GM21619 (cell line): ENCODE data around the gene JPH2.
"Not testable (repeated sequence)": the region's sequence is repeated elsewhere in the genome, so short reads cannot be mapped to it uniquely, and the experiment has no call there.

ENCODE experiments used
- ATAC-seq: cut with Tn5 transposase; IDR thresholded peaks from one replicate; pipeline ENCODE4 v1.9.1; 2021; ENCODE audit not compliant: unreplicated experiment

The JPH2 gene

GRCh38 chr20:44159711-44160110 lies 27.3 kb downstream of the JPH2 start:
- no peak for ATAC-seq

DNA sequence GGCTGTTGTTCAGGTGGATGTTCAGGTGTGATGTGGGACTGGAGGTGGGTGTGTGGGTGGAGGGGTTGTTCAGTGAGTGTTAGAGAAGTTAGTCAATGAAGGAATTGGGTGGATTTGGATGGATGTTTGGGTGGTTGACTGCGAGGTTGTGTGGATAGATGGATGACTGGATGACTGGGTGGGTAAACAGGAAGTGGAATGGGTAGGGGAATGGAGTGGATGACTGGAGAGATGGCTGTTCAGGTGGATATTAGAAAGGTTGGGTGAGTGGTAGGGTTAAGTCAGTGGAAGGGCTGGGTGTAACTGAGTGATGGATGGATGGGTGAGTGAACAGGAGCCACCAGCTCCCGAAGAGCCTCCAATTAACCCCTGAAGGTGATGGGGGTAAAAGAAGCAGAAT lies 27.9 kb downstream of the JPH2 start:
- ATAC-seq = no peak

- ATAC-seq = no peak
Observed at GRCh38 chr20:44157061-44157460, 29.9 kb downstream of the JPH2 start.

DNA sequence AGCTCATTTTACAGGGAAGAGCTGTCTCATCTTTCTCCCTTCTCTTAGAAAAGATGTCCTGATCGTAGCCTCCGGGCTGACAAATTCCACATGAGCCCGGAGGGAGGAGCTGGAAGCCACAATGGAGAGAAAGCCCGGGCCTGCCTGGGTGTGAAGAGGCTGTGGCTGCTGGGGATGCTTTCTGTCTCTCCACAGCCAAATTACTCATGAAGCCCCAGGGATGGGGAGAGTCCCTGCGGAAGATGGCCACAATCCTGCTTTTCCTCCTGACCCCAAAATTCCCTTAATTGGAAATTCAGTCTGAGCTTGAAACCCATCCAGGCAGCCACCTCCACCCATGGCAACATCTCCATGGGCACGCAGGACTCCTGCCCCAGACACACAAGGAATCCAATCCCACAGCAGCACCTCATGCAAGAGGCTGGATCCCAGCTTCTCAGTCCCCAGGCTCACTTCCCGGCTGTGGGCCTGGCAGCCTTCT lies 32.4 kb downstream of the JPH2 start:
- no peak for ATAC-seq

- ATAC-seq = no peak
Observed at GRCh38 chr20:44153636-44154043, 33.3 kb downstream of the JPH2 start.

GRCh38 chr20:44151621-44152416 lies 35.2 kb downstream of the JPH2 start:
- no peak for ATAC-seq

DNA sequence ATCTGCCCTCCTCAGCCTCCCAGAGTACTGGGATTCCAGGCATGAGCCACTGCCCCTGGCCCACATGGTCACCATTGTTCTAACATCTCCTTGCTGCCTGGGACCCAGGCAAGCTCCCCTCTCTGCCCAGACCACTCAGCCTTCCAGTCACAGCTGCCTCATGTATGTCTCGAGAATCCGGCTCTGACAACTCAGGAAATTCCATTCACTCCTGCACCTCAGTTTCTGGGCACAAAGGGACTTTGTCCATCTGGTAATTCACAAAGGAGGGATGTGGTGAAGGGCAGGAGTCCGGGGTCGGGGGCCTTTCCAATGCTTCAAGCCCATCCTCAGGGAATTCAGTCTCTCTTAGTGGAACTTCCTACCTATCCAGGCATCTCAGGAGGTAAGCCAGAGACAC lies 40.7 kb downstream of the JPH2 start:
- no peak for ATAC-seq

DNA sequence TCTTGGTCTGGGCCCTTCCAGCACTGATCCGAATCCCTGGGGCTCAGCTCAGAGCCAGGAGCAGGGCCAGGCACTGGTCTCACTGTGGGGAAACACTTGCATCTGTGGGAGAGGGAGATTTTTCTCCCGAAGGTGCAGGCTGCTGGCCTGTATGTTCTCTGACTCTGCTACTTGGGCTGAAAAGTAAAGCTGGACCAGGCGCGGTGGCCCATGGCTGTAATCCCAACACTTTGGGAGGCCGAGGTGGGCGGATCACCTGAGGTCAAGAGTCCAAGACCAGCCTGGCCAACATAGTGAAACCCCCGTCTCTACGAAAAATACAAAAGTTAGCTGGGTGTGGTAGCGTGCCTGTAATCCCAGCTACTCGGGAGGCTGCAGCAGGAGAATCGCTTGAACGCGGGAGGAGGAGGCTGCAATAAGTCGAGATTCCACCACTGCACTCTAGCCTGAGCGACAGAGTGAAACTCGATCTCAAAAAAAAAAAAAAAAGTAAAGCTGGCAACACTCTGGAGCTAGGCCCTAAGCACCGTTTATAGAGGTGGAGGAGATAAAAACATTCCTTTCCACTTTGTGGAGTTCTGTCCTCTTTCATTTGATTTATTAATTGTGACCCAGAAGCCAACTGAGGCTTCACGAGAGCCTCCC lies 41.7 kb downstream of the JPH2 start:
- ATAC-seq = no peak

- no peak for ATAC-seq
Observed at GRCh38 chr20:44143936-44144335, 43.1 kb downstream of the JPH2 start.

GRCh38 chr20:44142413-44142812 lies 44.6 kb downstream of the JPH2 start:
- no peak for ATAC-seq

GRCh38 chr20:44141873-44142272 lies 45.1 kb downstream of the JPH2 start:
- no peak for ATAC-seq

GRCh38 chr20:44138867-44139266 lies 48.1 kb downstream of the JPH2 start:
- no peak for ATAC-seq

DNA sequence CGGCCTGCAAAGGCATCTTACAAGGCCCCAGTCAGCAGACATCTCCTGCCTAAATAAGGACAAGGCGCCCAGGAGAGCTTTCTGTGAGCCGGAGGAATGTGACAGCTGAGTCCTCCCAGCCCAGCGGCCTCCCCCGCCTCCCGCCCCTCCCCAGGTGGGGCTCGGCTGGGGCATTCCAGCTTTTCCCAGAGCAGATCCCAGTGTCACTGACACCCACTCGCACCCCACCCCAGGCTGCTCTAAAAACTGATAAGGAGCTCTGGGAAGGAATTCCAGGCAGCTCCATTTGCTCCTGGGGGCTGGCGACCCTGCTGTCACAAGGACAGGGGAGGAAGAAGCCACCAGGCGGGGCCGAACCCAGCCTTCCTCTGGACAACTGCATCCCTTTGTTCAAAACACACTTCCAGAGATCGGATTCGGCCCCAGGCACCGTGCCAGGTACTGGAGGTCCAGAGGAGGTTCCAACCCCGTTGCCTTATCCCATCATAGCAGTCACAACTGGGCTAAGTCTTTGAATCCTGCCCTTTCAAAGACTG lies 49.7 kb downstream of the JPH2 start:
- ATAC-seq = no peak

DNA sequence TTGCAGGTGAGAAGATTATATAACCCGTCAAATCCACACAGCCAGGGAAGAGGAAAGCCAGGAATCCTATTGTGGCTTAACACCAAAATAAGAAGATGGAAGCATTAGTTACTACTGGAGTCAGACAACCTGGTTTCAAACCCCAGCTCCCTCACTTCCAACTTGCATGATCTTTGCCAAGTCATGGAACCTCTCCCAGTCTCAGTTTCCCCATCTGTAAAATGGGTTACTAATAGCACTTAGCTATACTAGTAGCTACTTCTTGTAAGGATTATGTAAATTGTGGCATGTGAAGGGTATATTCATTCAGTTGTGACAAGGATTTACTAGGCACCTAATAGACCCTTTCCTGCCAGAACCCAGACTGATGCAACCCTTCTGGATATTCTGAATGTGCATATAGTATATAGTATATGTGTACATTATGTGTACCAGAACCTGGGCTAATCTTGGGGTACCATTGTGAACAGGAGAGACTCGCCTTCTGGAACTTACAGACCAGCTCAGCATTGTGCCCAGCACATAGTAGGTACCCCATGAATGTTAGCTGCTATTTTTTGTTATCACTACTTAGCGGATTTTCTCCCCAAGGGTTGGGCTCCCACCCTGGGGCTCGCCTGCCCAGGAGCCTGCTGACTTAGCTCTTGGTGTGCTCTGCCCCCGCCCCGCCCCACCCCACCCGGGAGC lies 50.3 kb downstream of the JPH2 start:
- no peak for ATAC-seq

DNA sequence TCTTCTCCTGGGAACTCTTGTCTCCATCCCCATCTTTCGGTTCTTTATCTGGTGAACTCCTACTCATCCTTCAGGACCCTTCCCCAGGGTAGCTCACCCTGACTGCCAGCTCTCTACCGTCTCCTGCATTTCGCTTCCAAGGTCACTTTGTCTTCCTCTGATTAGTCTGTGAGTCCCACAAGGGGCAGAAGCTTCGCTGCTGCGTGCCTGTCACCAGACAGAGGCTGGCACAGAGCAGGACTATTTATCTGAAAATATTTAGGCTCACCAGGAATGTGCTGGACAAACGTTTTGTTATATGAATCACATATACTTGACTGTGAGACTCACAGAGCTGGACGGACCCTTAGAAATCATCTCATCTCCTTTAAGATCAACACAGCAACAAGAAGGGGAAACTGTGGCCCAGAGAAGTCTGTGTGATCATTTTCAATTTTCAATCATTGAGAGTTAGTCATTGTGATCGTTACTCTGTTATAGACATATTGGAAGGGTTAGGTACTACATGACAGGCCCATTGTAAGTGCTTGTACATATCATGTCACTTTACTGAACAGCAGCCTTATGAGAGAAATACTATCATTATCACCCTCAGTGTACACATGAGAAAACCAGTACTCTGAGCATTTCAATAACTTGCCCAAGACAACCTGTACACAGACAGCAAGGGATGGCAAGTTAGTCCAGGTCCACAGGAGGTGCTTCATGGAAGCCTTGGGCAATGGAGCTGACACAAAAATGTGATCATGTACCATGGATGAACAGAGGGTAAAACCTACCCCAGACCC lies 51.4 kb downstream of the JPH2 start:
- no peak for ATAC-seq

GRCh38 chr20:44135012-44135412 lies 52.0 kb downstream of the JPH2 start:
- no peak for ATAC-seq

- no peak for ATAC-seq
Observed at GRCh38 chr20:44133424-44133823, 53.6 kb downstream of the JPH2 start.

DNA sequence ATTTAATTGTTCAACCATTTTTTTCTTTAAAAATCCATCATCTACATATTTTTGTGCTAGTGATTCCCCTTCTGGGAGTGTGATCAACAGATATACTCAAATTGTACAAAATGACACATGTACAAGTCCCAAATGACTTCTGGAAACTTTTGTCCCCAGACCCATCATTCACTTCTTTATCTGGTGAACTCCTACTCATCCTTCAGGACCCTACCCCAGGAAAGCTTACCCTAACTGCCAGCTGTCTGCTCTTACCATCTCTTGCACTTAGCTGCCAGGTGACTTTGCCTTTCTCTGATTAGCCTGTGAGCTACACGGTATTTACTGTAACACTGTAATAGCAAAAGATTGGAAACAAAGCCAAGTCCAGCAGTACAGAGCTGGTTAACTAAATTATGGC lies 55.3 kb downstream of the JPH2 start:
- no peak for ATAC-seq

- ATAC-seq = no peak
Observed at GRCh38 chr20:44129911-44130718, 56.9 kb downstream of the JPH2 start.

DNA sequence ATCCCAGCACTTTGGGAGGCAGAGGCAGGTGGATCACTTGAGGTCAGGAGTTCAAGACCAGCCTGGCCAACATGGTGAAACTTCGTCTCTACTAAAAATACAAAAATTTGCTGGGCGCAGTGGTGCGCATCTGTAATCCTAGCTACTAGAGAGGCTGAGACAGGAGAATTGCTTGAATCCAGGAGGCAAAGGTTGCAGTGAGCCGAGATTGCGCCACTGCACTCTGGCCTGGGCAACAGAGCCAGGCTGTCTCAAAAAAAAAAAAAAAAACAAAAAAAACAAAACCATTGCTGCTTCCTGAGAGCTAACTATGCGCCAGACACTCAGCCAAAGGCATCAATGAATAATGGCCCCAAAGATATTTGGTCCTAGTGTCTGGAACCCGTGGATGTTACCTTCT lies 57.7 kb downstream of the JPH2 start:
- not testable (repeated sequence) for ATAC-seq
